Kidney capillary endothelial cell (primary cell): Measurements from ENCODE around the gene ARMH3.
A peak's percentile ranks its signal among the peaks of the same experiment; 100 is the strongest.

Source experiments
- DNase-seq: peaks from one replicate; pipeline ENCODE4 v3.0.0-alpha.2; 2018; ENCODE audit warnings: low spot score

The ARMH3 gene

GRCh38 chr10:101938305-101939007 is 117.5 kb downstream of the ARMH3 start:
- peak; percentile 36 for DNase-seq

- no peak for DNase-seq
These were observed 120.5 kb downstream of the ARMH3 start for GRCh38 chr10:101935431-101935830.

GRCh38 chr10:101934686-101935305 is 121.2 kb downstream of the ARMH3 start:
- DNase-seq: no peak

- DNase-seq: no peak
These were observed 122.0 kb downstream of the ARMH3 start for GRCh38 chr10:101933976-101934375.

GRCh38 chr10:101932183-101932582 is 123.8 kb downstream of the ARMH3 start:
- no peak for DNase-seq

- DNase-seq: no peak
These were observed 130.9 kb downstream of the ARMH3 start for GRCh38 chr10:101925027-101925426.

GRCh38 chr10:101923256-101923655 is 132.7 kb downstream of the ARMH3 start:
- no peak for DNase-seq

GRCh38 chr10:101922846-101923245 is 133.1 kb downstream of the ARMH3 start:
- DNase-seq: no peak

GRCh38 chr10:101920546-101920945 is 135.4 kb downstream of the ARMH3 start:
- no peak for DNase-seq

- no peak for DNase-seq
These were observed 136.8 kb downstream of the ARMH3 start for GRCh38 chr10:101919026-101919770.

- DNase-seq: no peak
These were observed 143.3 kb downstream of the ARMH3 start for GRCh38 chr10:101912561-101913179.

GRCh38 chr10:101906586-101907183 is 149.3 kb downstream of the ARMH3 start:
- DNase-seq: no peak

- DNase-seq: no peak
These were observed 150.7 kb downstream of the ARMH3 start for GRCh38 chr10:101905251-101905650.

GRCh38 chr10:101903827-101904550 is 152.0 kb downstream of the ARMH3 start:
- DNase-seq: no peak

GRCh38 chr10:101902820-101903145 is 153.2 kb downstream of the ARMH3 start:
- DNase-seq: no peak

- DNase-seq: no peak
These were observed 153.7 kb downstream of the ARMH3 start for GRCh38 chr10:101902032-101902819.

- no peak for DNase-seq
These were observed 154.6 kb downstream of the ARMH3 start for GRCh38 chr10:101901340-101901739.

- DNase-seq: no peak
These were observed 158.3 kb downstream of the ARMH3 start for GRCh38 chr10:101897633-101898032.

- DNase-seq: no peak
These were observed 159.6 kb downstream of the ARMH3 start for GRCh38 chr10:101896225-101896877.

- no peak for DNase-seq
These were observed 160.2 kb downstream of the ARMH3 start for GRCh38 chr10:101895781-101896180.
